PC-3 (cell line): ENCODE data around the gene HNRNPLL.

ENCODE experiments used
- EZH2phosphoT487 ChIP-seq: fragments of 300-600 bp; sonication (generic); IDR thresholded peaks from 2 replicates; pipeline ENCODE4 v1.6.1; 2018; ENCODE audit warnings: mild to moderate bottlenecking, antibody characterized with exemption, low read length, borderline replicate concordance
- TF ChIP-seq, protein P1 (sequence below): fragments of 300-600 bp; sonication (generic); conservative IDR thresholded peaks from 2 replicates; pipeline ENCODE4 v1.5.1; 2017; ENCODE audit warnings: antibody characterized with exemption, low read depth, mild to moderate bottlenecking, low read length

DNA sequence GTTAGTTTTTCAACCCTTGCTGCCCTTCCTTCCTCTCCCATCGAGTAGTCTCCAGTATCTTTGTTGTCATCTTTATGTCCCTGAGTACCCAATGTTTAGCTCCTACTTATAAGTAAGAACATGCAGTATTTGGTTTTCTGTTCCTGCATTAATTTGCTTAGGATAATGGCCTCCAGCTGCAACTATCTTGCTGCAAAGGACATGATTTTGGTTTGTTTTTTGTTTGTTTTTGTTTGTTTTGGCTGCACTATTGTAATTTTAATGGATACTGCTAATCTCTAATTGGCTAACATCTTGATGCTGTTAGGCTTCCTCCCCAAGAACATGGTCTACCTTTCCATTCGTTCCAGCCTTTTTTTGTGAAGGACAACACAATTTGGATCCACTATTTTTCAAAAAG lies 31.2 kb upstream of the HNRNPLL start:
- TF ChIP-seq, protein P1, sequence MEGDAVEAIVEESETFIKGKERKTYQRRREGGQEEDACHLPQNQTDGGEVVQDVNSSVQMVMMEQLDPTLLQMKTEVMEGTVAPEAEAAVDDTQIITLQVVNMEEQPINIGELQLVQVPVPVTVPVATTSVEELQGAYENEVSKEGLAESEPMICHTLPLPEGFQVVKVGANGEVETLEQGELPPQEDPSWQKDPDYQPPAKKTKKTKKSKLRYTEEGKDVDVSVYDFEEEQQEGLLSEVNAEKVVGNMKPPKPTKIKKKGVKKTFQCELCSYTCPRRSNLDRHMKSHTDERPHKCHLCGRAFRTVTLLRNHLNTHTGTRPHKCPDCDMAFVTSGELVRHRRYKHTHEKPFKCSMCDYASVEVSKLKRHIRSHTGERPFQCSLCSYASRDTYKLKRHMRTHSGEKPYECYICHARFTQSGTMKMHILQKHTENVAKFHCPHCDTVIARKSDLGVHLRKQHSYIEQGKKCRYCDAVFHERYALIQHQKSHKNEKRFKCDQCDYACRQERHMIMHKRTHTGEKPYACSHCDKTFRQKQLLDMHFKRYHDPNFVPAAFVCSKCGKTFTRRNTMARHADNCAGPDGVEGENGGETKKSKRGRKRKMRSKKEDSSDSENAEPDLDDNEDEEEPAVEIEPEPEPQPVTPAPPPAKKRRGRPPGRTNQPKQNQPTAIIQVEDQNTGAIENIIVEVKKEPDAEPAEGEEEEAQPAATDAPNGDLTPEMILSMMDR, result no peak
- no peak for TF ChIP-seq EZH2phosphoT487
